DOHH2 (cell line): Measurements from ENCODE around the gene IQCF2.

Experiments
- EZH2phosphoT487 ChIP-seq: fragments of 200-600 bp; sonication (generic); IDR thresholded peaks from 2 replicates; pipeline ENCODE4 v1.6.1; 2017; ENCODE audit warnings: borderline replicate concordance, mild to moderate bottlenecking, antibody characterized with exemption, low read length, moderate library complexity, mixed read lengths
- TF ChIP-seq, protein P1 (sequence below): fragments of 200-600 bp; sonication (generic); IDR thresholded peaks from one replicate; pipeline ENCODE4 v1.5.1; 2014; ENCODE audit warnings: antibody characterized with exemption, mild to moderate bottlenecking, low read depth, low read length; ENCODE audit not compliant: poor library complexity, severe bottlenecking

DNA sequence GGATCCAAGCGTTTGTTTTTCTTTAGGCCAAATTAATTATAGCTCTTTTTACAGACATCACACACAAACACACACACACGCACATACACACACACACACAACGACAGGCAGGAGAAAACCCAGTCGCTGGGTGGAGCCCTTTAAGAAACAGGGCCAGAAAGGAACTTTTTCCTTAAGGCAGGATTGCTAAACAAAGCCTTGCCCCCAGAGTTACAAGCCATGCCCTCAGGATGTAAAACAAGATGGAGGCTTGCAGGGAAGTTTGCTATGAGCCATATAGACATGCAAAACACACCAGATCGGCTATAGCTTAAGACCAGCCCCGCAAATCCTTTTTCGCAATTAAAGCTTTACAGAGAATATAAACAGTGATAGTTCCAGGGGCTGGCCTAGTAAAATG lies 16.3 kb upstream of the IQCF2 start:
- TF ChIP-seq, protein P1, sequence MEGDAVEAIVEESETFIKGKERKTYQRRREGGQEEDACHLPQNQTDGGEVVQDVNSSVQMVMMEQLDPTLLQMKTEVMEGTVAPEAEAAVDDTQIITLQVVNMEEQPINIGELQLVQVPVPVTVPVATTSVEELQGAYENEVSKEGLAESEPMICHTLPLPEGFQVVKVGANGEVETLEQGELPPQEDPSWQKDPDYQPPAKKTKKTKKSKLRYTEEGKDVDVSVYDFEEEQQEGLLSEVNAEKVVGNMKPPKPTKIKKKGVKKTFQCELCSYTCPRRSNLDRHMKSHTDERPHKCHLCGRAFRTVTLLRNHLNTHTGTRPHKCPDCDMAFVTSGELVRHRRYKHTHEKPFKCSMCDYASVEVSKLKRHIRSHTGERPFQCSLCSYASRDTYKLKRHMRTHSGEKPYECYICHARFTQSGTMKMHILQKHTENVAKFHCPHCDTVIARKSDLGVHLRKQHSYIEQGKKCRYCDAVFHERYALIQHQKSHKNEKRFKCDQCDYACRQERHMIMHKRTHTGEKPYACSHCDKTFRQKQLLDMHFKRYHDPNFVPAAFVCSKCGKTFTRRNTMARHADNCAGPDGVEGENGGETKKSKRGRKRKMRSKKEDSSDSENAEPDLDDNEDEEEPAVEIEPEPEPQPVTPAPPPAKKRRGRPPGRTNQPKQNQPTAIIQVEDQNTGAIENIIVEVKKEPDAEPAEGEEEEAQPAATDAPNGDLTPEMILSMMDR = no peak
- TF ChIP-seq EZH2phosphoT487 = no peak
